HG03354 (cell line): Measurements from ENCODE around the gene POR.
"Not testable (repeated sequence)": the region's sequence is repeated elsewhere in the genome, so short reads cannot be mapped to it uniquely, and the experiment has no call there.

Source experiments
- ATAC-seq: cut with Tn5 transposase; IDR thresholded peaks from one replicate; pipeline ENCODE4 v1.9.1; 2021; ENCODE audit warnings: mild to moderate bottlenecking; ENCODE audit not compliant: unreplicated experiment, poor library complexity, severe bottlenecking

The POR gene

DNA sequence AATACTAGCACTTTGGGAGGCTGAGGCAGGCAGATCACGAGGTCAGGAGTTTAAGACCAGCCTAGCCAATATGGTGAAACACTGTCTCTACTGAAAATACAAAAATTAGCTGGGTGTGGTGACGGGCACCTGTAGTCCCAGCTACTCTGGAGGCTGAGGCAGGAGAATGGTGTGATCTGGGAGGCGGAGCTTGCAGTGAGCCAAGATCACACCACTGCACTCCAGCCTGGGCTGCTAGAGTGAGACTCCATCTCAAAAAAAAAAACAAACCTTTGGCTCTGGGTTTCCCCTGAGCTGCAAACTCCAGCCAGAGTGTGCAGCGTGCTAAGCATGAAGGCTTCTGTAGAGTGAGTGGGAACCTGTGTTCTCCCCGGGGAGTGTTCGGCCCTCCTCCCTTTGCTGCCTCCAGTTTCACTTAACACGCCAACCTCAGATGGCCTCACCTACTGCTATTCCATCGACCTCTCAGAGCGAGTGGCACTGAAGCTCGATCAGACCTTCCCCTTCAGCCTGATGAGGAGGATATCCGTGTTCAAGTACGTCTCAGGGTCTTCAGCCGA, 31.6 kb upstream of the POR start:
- ATAC-seq, result not testable (repeated sequence)

DNA sequence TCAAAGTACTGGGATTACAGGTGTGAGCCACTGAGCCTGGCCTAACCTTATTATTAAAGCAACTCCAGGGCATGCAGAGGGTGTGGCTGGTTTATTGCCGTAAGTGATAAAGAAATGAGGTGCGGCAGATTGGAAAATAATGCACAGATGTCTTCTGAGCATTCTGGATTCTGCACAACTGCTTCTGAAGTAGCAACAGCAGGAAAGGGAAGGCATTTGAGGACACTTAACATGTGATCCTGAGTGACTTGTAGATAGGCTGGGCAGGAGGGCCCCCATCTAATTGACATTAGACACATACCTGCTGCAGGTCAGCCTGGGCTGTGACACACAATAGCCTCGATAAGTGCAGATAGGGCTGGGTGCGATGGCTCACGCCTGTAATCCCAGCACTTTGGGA, 30.5 kb upstream of the POR start:
- ATAC-seq, result no peak

DNA sequence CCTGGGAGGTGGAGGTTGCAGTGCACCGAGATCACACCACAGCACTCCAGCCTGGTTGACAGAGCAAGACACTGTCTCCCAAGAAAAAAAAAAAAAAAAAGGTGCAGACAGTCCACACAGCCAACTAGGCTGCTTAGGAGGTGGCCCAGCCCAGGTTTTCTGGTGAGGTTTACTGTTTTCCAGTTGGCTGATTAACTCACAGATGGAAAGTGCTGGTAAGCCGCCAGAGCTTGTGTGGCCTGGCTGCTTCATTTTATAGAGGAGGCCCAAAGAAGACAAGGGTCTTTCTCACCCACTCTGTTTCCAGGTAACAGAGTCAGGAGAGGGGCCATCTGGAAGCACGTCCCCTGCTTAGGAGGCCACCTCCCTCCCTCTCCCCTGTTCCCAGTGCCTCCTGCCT, 29.9 kb upstream of the POR start:
- no peak for ATAC-seq

DNA sequence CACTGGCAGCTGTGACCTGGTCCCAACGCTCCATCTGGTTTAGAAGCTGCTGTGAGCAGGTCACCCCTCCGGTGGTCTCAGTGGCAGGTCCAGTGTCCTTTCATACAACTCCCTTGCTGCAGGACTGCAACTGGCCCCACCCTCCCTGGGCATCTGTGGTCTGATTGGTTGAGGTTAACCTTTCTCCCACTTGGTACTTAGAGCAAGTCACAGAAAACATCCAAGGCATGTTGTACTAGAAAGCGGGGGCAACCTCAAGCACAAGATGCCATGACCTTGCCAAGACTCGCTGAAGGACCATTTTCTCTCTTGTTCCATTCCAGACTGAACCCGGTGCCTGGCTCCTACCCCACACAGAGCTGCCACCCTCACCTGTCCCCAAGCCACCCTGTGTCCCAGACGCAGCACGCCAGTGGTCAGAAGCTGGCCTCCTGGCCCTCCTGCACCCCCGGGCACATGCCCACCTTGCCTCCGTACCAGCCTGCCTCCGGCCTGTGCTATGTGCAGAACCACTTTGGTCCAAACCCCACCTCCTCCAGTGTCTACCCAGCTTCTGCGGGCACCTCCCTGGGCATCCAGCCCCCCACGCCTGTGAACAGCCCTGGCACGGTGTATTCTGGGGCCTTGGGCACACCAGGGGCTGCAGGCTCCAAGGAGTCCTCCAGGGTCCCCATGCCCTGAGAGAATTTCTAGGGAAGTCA, 27.1 kb upstream of the POR start:
- ATAC-seq, result no peak

- no peak for ATAC-seq
Observed at GRCh38 chr7:75888464-75889222, 26.3 kb upstream of the POR start.

- ATAC-seq, result no peak
Observed at GRCh38 chr7:75889223-75889825, 25.6 kb upstream of the POR start.

GRCh38 chr7:75889826-75890225, 25.1 kb upstream of the POR start:
- ATAC-seq, result no peak

GRCh38 chr7:75891237-75891636, 23.7 kb upstream of the POR start:
- not testable (repeated sequence) for ATAC-seq

GRCh38 chr7:75891815-75892411, 23.0 kb upstream of the POR start:
- no peak for ATAC-seq

DNA sequence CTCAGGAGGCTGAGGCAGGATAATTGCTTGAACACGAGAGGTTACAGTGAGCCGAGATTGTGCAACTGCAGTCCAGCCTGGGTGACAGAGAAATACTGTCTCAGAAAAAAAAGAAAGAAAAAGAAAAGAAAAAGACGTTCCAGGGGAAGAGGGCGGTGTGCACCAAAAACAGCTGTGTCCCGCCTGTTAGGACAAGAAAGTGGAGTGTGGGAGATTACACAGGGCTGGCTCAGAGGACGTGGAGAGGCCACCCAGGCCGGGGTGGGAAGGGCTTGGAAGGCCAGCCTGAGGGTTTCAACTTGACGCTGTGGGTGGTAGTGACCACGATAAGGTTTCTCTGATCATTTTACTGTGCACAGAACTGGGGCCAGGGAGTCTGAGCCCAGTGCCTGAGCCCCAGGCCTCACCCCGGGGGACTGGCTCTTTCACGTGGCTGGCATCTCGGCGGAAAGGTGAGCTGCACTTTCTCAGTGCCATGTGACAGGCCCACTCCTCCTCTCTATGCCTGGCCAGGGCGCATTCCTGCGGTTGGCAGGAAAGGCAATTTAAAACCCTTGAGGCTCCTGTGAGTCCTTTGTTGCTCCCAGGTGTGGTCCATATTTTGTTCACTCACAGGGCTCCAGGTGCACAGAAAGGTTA, 22.2 kb upstream of the POR start:
- no peak for ATAC-seq

DNA sequence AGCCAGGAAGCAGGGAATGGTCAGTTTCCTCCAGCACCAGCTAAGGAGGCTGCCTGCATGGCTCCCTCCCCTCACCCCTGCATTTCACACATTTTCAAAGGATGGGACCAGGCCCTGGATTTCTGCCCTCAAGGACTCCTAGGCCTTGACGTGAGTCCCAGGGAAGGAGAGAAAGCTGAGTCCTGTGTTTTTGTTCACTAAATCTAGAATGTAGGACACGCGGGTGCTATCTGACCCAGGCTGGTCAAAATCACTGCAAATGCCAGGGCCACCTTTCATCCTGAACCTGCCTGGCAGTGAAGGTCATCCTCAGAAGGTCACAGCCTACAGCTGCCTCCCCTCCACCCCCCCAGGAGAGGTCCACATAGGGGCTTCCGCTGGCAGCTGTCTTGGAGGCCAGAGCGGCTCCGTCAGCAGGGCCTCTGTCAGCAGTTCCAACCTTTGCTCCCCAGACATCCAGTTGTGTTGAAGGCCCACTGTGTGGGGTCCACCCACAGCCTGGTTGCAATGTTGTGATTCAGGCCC, 18.1 kb upstream of the POR start:
- no peak for ATAC-seq

DNA sequence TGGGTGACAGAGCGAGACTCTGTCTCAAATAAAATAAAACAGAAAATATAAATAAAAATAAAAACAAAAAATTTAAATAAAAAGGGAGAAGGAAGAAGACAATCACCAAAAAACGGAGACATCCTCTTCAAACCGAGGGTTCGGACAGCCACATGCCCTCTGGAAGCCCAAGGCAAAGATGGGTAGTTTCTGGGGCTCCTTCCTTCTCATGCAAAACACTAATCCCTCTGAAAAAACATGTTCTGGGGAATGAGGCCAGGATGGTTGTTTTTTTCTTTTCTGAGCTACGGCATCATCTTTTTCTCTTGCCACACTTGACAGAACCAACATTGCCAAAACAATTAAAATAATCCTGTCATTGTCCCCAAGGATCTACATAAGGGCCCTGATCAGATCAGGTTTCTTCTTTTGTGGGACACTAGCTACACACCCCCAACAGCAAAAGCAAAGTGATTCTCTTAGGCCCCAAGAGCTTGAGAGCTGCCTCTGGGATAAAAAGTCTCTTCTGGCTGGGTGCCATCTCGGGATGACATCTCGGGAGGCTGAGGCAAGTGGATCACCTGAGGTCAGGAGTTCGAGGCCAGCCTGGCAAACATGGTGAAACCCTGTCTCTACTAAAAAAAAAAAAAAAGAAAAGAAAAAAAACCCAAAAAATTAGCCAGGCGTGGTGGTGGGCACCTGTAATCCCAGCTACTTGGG, 14.2 kb upstream of the POR start:
- no peak for ATAC-seq

- ATAC-seq, result no peak
Observed at GRCh38 chr7:75905785-75906604, 9.0 kb upstream of the POR start.

DNA sequence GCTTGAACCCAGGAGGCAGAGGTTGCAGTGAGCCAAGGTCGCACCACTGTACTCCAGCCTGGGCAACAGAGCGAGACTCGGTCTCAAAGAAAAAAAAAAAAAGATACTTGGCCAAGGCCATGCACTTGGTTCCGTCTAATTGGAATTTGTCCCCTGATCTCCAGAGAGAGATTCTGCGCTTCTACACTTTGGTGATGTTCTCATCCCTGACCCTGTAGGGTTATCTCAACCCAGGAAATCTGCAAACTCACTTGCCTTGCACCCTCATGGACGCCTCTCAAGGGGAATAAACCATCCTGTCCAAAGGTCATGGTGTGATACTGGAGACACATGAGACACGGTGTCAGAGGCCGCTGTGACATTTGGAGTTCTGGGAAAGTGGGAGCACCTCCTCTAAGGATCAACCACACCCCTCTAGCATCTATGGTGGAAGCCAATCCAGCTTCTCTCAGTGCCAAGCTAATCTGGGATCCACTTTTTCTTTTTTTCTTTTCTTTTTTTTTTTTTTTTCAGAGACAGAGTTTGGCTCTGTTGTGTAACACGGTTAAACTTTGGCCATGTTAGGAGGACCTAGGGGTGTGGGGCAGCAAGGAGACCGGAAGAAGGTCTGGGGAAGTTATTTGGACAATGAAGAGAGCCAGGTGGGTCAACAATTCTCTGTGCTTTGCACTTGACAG, 7.8 kb upstream of the POR start:
- ATAC-seq, result no peak

DNA sequence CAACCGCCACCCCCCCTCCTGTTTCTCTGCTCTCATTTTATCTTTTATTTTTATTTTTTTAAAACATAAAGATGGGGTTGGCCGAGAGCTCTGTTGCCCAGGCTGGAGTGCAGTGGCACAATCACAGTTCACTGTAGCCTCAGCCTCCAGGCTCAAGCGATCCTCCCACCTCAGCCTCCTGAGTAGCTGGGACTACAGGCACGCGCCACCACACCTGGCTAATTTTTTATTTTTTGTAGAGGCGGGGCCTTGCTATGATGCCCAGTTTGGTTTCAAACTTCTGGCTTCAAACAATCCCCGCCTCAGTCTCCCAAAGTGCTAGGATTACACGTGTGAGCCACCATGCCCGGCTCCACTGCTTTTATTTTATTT, 7.3 kb upstream of the POR start:
- ATAC-seq, result not testable (repeated sequence)

DNA sequence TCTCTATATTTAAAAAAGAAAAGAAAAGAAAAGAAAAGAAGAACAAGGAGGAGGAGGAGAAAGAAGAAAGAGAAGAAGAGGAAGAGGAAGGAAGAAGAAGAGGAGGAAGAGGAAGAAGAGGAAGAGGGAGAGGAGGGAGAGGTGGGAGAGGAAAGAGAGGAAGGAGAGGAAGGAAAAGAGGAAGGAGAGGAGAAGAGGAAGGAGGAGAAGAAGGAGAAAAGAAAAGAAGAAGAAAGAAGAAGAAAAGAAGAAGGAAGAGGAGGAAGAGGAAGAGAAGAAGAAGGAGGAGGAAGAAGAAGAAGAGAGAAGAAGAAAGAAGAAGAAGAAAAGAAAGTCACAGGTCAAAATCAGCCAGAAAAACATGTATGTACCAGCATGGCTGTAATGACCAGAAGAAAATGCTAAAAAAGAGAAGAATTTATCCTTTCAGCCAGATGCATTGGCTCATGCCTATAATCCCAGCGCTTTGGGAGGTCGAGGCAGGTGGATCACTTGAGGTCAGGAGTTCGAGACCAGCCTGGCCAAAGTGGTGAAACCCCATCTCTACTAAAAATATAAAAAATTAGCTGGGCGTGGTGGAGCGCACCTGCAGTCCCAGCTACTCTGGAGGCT, 5.3 kb upstream of the POR start:
- ATAC-seq, result no peak

GRCh38 chr7:75911186-75911585, 3.8 kb upstream of the POR start:
- not testable (repeated sequence) for ATAC-seq
